A549 (cell line): ENCODE measurements around the gene PARD6A. TPM values are rescaled to one million over a fixed set of nuclear protein-coding genes. Genes with fewer than 3 reads are reported as not detected.

ENCODE experiments used
- ATAC-seq, 2 experiments: fragments of 200-7000 bp in 1 of 2; fragments of >200 bp in 1 of 2; cut with Nextera tagmentation in 1 of 2; cut with Tn5 transposase in 1 of 2; 3 replicates each; pipeline versions ENCODE4 v1.8.0 to v1.9.1; 2018 to 2020; ENCODE audit warnings: mild to moderate bottlenecking in 1 of 2, moderate library complexity in 1 of 2
- CTCF ChIA-PET: fragments of 300-600 bp; sonication (Branson Sonifier 250); formaldehyde crosslinking; extraction: SDS; loops from one replicate; lab custom pipeline; 2021; ENCODE audit warnings: antibody characterized with exemption, inconsistent platforms; lab: Yijun Ruan, JAX
- POLR2A ChIA-PET: fragments of 350-600 bp; formaldehyde crosslinking; extraction: SDS; loops from one replicate; lab custom pipeline; 2021; ENCODE audit warnings: antibody characterized with exemption, inconsistent platforms; lab: Yijun Ruan, JAX
- DNase-seq, 2 experiments: peaks; one replicate each; pipeline versions ENCODE4 v3.0.0 to v3.0.0-alpha.2; 2011 to 2016; ENCODE audit warnings: low read depth in 1 of 2, low spot score in 1 of 2
- FAIRE-seq: peaks from 2 replicates; lab custom pipeline; 2011; peaks lifted over from hg19 to GRCh38; lab: Jason Lieb, UNC
- H3K27ac ChIP-seq, 2 experiments: fragments of >200 bp; sonication (Bioruptor Twin); formaldehyde crosslinking; 3 replicates each; pipeline ENCODE4 v1.5.1; 2016 to 2017
- H3K4me1 ChIP-seq: fragments of >200 bp; sonication (Bioruptor Twin); formaldehyde crosslinking; 3 replicates; pipeline ENCODE4 v1.6.1; 2016
- H3K4me2 ChIP-seq: fragments of >200 bp; sonication (Bioruptor Twin); formaldehyde crosslinking; 3 replicates; pipeline ENCODE4 v1.6.1; 2016
- H3K4me3 ChIP-seq: fragments of >200 bp; sonication (Bioruptor Twin); formaldehyde crosslinking; 3 replicates; pipeline ENCODE4 v1.5.1; 2016
- H3K9me3 ChIP-seq: fragments of >200 bp; sonication (Bioruptor Twin); formaldehyde crosslinking; 3 replicates; pipeline ENCODE4 v1.6.1; 2016
- BHLHE40 ChIP-seq: IDR thresholded peaks from 2 replicates; pipeline ENCODE4 v1.6.1; 2012; ENCODE audit warnings: low read depth, low read length, inconsistent platforms
- CBX8 ChIP-seq: fragments of 200-600 bp; sonication (generic); IDR thresholded peaks from 2 replicates; pipeline ENCODE4 v1.6.1; 2016
- CEBPB ChIP-seq, 2 experiments: fragments of >200 bp in 1 of 2; sonication (Bioruptor Twin) in 1 of 2; formaldehyde crosslinking in 1 of 2; IDR thresholded peaks; 2 replicates each; pipeline ENCODE4 v1.6.1; 2012 to 2016
- CHD2 ChIP-seq: fragments of 150-350 bp; IDR thresholded peaks from 2 replicates; pipeline ENCODE4 v1.6.1; 2014; ENCODE audit warnings: low read length; ENCODE audit not compliant: partially characterized antibody
- CHD4 ChIP-seq: fragments of 200-600 bp; sonication (generic); IDR thresholded peaks from 2 replicates; pipeline ENCODE4 v1.6.1; 2016; ENCODE audit warnings: antibody characterized with exemption, mild to moderate bottlenecking, borderline replicate concordance
- EHF ChIP-seq: fragments of 250-450 bp; sonication (Bioruptor Pico); IDR thresholded peaks from 2 replicates; pipeline ENCODE4 v1.5.0; 2020; ENCODE audit warnings: mild to moderate bottlenecking
- EHMT2 ChIP-seq: fragments of 200-600 bp; sonication (generic); IDR thresholded peaks from 2 replicates; pipeline ENCODE4 v1.6.1; 2016; ENCODE audit warnings: antibody characterized with exemption, low read depth, mild to moderate bottlenecking, moderate library complexity
- EP300 ChIP-seq, 2 experiments: fragments of >200 bp; sonication (Bioruptor Twin); formaldehyde crosslinking; IDR thresholded peaks; 2 replicates in 1 of 2; 3 replicates in 1 of 2; pipeline ENCODE4 v1.6.1; 2016 to 2017
- HES2 ChIP-seq: fragments of >200 bp; sonication (Bioruptor Twin); formaldehyde crosslinking; IDR thresholded peaks from 2 replicates; pipeline ENCODE4 v1.6.1; 2016
- HOXB13 ChIP-seq: fragments of 250-450 bp; sonication (Bioruptor Pico); IDR thresholded peaks from 2 replicates; pipeline ENCODE4 v1.5.0; 2020; ENCODE audit warnings: low read depth, mild to moderate bottlenecking, moderate library complexity
- HOXB5 ChIP-seq: fragments of 250-450 bp; sonication (Bioruptor Pico); IDR thresholded peaks from 2 replicates; pipeline ENCODE4 v1.5.0; 2020; ENCODE audit warnings: mild to moderate bottlenecking, moderate library complexity
- MAX ChIP-seq: IDR thresholded peaks from 2 replicates; pipeline ENCODE4 v1.6.1; 2012
- MAZ ChIP-seq: fragments of 150-350 bp; IDR thresholded peaks from 2 replicates; pipeline ENCODE4 v1.6.1; 2014; ENCODE audit warnings: antibody characterized with exemption, low read depth, low read length, borderline replicate concordance
- NPAS2 ChIP-seq: fragments of 250-450 bp; sonication (Bioruptor Pico); IDR thresholded peaks from 2 replicates; pipeline ENCODE4 v1.8.0; 2022; ENCODE audit warnings: mild to moderate bottlenecking, moderate library complexity, borderline replicate concordance
- RAD21 ChIP-seq, 2 experiments: fragments of >200 bp in 1 of 2; sonication (Bioruptor Twin) in 1 of 2; formaldehyde crosslinking in 1 of 2; IDR thresholded peaks in 1 of 2; conservative IDR thresholded peaks in 1 of 2; 2 replicates in 1 of 2; 3 replicates in 1 of 2; pipeline ENCODE4 v1.6.1; 2012 to 2018; ENCODE audit warnings: inconsistent platforms in 1 of 2
- RCOR1 ChIP-seq: fragments of 150-350 bp; IDR thresholded peaks from 2 replicates; pipeline ENCODE4 v1.6.1; 2014; ENCODE audit warnings: antibody characterized with exemption, low read length, low read depth
- RFX5 ChIP-seq: fragments of 450-650 bp; IDR thresholded peaks from 2 replicates; pipeline ENCODE4 v1.7.1; 2014; ENCODE audit warnings: antibody characterized with exemption, mild to moderate bottlenecking, moderate library complexity
- SREBF2 ChIP-seq: fragments of 450-650 bp; IDR thresholded peaks from 2 replicates; pipeline ENCODE4 v1.6.1; 2014; ENCODE audit warnings: mild to moderate bottlenecking, moderate library complexity
- TFCP2L1 ChIP-seq: fragments of 250-450 bp; sonication (Bioruptor Pico); IDR thresholded peaks from 2 replicates; pipeline ENCODE4 v1.5.0; 2021; ENCODE audit warnings: mild to moderate bottlenecking
- TP53 ChIP-seq: fragments of 250-450 bp; sonication (Bioruptor Pico); IDR thresholded peaks from 2 replicates; pipeline ENCODE4 v1.5.0; 2021; ENCODE audit warnings: mild to moderate bottlenecking, moderate library complexity
- USF2 ChIP-seq: fragments of 450-650 bp; IDR thresholded peaks from 2 replicates; pipeline ENCODE4 v1.6.1; 2014; ENCODE audit warnings: antibody characterized with exemption
- ZC3H11A ChIP-seq: fragments of 450-650 bp; IDR thresholded peaks from 2 replicates; pipeline ENCODE4 v1.6.1; 2014; ENCODE audit warnings: antibody characterized with exemption, mild to moderate bottlenecking
- ZFP36 ChIP-seq: fragments of 450-650 bp; IDR thresholded peaks from 2 replicates; pipeline ENCODE4 v1.6.1; 2014; ENCODE audit warnings: borderline replicate concordance; ENCODE audit not compliant: partially characterized antibody
- ZNF302 ChIP-seq: fragments of 250-450 bp; sonication (Bioruptor Pico); IDR thresholded peaks from 2 replicates; pipeline ENCODE4 v1.9.0; 2021; ENCODE audit warnings: inconsistent platforms, mild to moderate bottlenecking, moderate library complexity
- ZSCAN20 ChIP-seq: fragments of 250-450 bp; sonication (Bioruptor Pico); IDR thresholded peaks from 2 replicates; pipeline ENCODE4 v1.8.0; 2022; ENCODE audit warnings: mild to moderate bottlenecking, moderate library complexity
- WGBS: methylation state at CpG from one replicate; pipeline ENCODE4 v1.1.6; 2017; ENCODE audit errors: missing lambda C conversion rate; 5-methylcytosine and 5-hydroxymethylcytosine counted together
- polyA plus RNA-seq, 4 experiments: library from polyadenylated mRNA; depleted of rRNA in 3 of 4; stranded (reverse); fragments of >200 nt; fragmentation: RNase III in 1 of 4; extraction: RNeasy Plus Mini Kit Qiagen cat#74134 plus additional on column Dnase treatment in 1 of 4; gene quantifications; 2 replicates in 3 of 4; 3 replicates in 1 of 4; pipeline ENCODE4 v1.2.3, GENCODE V29; 2011 to 2017
- TF ChIP-seq, protein P1 (sequence below): fragments of 250-450 bp; sonication (Bioruptor Pico); IDR thresholded peaks from 2 replicates; pipeline ENCODE4 v1.5.0; 2021; ENCODE audit warnings: mild to moderate bottlenecking, moderate library complexity, borderline replicate concordance

Gene PARD6A
- polyA plus RNA-seq, 2 of the 4 experiments (the other 2 are of a cell fraction): 1.4 to 1.7 TPM

DNA sequence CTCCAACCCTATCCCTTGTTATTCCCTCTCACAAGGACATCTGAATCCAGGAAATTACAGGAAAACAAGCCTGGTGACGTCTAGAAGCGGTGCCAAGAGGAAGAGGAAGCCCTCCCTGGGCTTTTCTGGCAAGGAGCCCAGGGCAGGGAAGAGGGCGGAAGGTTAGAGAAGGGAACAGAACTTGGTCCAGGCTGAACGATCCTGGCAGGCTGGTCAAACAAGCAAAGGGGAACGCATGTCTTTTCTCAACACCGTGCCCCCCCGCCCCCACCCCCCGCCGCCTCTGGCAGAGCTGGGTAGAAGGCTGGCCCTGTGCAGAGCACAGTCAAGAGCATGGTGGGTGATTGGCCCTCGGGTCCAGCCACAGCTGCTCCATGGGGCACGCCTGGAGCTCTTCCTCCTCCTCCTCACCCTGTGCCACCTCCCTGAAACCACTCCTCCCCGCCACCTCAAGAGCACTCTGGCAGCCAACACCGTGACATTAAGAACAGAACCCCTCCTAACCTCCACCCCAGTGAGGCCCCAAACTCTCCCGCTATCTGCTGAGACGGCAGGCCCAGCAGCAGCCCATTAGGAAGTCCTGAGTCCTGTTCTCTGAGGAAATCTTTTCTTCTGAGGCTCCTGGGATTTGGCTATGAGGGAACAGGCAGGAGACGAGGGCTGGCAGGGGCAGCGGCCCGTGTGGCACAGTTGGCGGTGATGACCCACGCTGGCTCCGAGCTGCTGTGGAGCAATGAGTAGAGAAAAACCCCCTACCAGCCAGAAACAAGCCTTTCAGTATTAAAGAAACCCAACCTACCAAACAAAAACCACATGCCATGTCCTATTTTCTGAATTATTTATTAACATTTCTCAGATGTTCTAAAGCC, 13.2 kb downstream of the PARD6A start:
- POLR2A ChIA-PET: no interaction called here

DNA sequence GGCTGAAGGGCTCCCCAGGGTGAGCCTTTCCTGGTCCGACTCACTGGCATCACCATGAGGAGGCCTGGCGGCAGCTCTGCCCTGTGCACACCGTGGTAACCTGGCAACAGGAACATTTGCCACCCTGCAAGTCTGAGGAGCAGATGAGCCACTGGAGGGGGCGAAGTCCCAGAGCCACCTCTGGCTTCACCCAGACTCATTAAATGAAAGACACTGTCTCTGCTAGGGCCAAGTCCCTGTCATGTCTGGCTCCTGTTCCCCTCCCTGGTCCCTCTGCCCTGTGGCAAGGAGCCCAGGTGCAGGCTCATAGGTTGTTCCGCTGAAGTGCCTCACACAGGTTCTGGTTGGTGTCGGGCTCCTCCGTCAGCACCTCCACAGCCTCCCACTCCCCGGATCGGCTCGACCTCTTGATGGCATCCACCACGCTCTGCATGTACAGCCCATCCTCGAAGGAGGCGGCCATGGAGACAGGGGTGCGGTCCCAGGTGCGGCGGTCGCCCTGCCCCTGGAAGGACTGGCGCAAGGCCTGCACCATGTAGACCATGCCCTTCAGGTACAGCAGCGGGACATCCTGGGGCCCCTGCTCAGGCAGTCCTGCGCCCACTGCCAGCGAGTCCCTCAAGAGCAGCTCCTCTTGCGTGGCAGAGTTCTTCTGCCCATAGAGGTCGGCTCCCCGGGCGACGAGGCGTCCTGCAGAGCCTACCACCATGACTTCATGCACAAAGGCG, 14.3 kb downstream of the PARD6A start:
- CTCF ChIA-PET: interaction anchor here (0.6 to 16.7 kb wide), 4 partner anchors 75 to 253 kb away, joined by 3 to 174 read pairs (median 4); no protein-coding TSS in a partner anchor
- ATAC-seq (peak in 1 of 2 experiments; percentile 11; a peak in 1 of 6 replicates), FAIRE-seq (no peak)

More for the DNA sequence above, 13.2 kb downstream of the PARD6A start:
- DNase-seq: no peak
- CTCF ChIA-PET: interaction anchor here (0.6 to 16.7 kb wide), 20 partner anchors 9 to 569 kb away, joined by 3 to 174 read pairs (median 5); partner anchors contain the start of genes CARMIL2, NRN1L, RANBP10 and TSNAXIP1
- 79% methylated on average over 18 of the region's 21 CpGs for WGBS
- H3K4me3 ChIP-seq: no peak overlapping the region
- no peak overlapping the region for H3K27ac ChIP-seq
- FAIRE-seq: no peak
- peak in 1 of 2 experiments; percentile 17; a peak in 1 of 6 replicates for ATAC-seq
- H3K9me3 ChIP-seq: no peaks in the 10 kb centered on the region
- no peaks in the 10 kb centered on the region for H3K4me1 ChIP-seq
- TF ChIP-seq MAX (no peak), ZNF302 (no peak), RFX5 (no peak), CHD4 (no peak), ZSCAN20 (CRISPR knock-in tag) (no peak), CEBPB (IDR thresholded peaks at IDR 0.05) (no peak), EP300 (IDR thresholded peaks at IDR 0.05) (no peak), USF2 (no peak), ZFP36 (no peak), TP53 (no peak), MAZ (no peak), CHD2 (no peak), RAD21 (conservative IDR thresholded peaks at IDR 0.05 in 1 of 2, IDR thresholded peaks at IDR 0.05 in 1 of 2) (no peak), RCOR1 (no peak), EHMT2 (no peak), NPAS2 (CRISPR knock-in tag) (no peak), EHF (CRISPR knock-in tag) (no peak), HES2 (no peak), ZC3H11A (no peak)
- TF ChIP-seq, all 56 proteins: peak for 0
- no peak overlapping the region for H3K4me2 ChIP-seq

More for the DNA sequence above, 14.3 kb downstream of the PARD6A start:
- Histone ChIP-seq H3K9me3 (no peaks in the 10 kb centered on the region), H3K4me1 (no peaks in the 10 kb centered on the region), H3K4me3 (no peak overlapping the region), H3K4me2 (no peak overlapping the region), H3K27ac (no peak overlapping the region)
- POLR2A ChIA-PET: no interaction called here
- 95% methylated on average over 15 of the region's 28 CpGs for WGBS
- TF ChIP-seq CBX8: no peak
- TF ChIP-seq TFCP2L1 (CRISPR knock-in tag): no peak
- no peak for TF ChIP-seq BHLHE40
- no peak for TF ChIP-seq HOXB5 (CRISPR knock-in tag)
- TF ChIP-seq, protein P1, sequence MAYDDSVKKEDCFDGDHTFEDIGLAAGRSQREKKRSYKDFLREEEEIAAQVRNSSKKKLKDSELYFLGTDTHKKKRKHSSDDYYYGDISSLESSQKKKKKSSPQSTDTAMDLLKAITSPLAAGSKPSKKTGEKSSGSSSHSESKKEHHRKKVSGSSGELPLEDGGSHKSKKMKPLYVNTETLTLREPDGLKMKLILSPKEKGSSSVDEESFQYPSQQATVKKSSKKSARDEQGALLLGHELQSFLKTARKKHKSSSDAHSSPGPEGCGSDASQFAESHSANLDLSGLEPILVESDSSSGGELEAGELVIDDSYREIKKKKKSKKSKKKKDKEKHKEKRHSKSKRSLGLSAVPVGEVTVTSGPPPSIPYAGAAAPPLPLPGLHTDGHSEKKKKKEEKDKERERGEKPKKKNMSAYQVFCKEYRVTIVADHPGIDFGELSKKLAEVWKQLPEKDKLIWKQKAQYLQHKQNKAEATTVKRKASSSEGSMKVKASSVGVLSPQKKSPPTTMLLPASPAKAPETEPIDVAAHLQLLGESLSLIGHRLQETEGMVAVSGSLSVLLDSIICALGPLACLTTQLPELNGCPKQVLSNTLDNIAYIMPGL: no peak
- TF ChIP-seq SREBF2: no peak
- no peak for TF ChIP-seq HOXB13 (CRISPR knock-in tag)
- TF ChIP-seq EHMT2: no peak
- no peak for DNase-seq
